H1 (cell line): ENCODE results near the gene SLC9A3. TPM values are rescaled to one million over a fixed set of nuclear protein-coding genes. Genes with fewer than 3 reads are reported as not detected.

Experiments
- CTCF ChIA-PET: fragments of 300-600 bp; sonication (Branson Sonifier 250); formaldehyde crosslinking; loops from one replicate; lab custom pipeline; 2021; ENCODE audit not compliant: partially characterized antibody; lab: Charles Lee
- POLR2A ChIA-PET: fragments of 300-600 bp; sonication (Branson Sonifier 250); formaldehyde crosslinking; loops from one replicate; lab custom pipeline; 2021; ENCODE audit warnings: inconsistent platforms; ENCODE audit not compliant: partially characterized antibody; lab: Charles Lee
- DNase-seq, 2 experiments: peaks; one replicate each; pipeline versions ENCODE4 v3.0.0 to v3.0.0-alpha.2; 2010 to 2022; ENCODE audit warnings: low spot score in 2 of 2, low read depth in 1 of 2, mixed read lengths in 1 of 2
- FAIRE-seq: peaks from 2 replicates; lab custom pipeline; 2011; peaks lifted over from hg19 to GRCh38; lab: Jason Lieb, UNC
- H2AFZ ChIP-seq: 2 replicates; pipeline ENCODE4 v1.8.1; 2012; ENCODE audit warnings: low read length, inconsistent platforms
- H2AK5ac ChIP-seq: 2 replicates; pipeline ENCODE4 v1.6.1; 2013; ENCODE audit warnings: low read depth, low read length
- H2BK120ac ChIP-seq: replicated peaks from 2 replicates; pipeline ENCODE3; 2013; ENCODE audit warnings: low read depth, low read length, inconsistent platforms
- H2BK12ac ChIP-seq: 2 replicates; pipeline ENCODE4 v1.6.1; 2013; ENCODE audit warnings: low read depth, low read length
- H2BK15ac ChIP-seq: 2 replicates; pipeline ENCODE4 v1.6.1; 2013; ENCODE audit warnings: low read length
- H2BK20ac ChIP-seq: 2 replicates; pipeline ENCODE4 v1.6.1; 2013; ENCODE audit warnings: low read length
- H2BK5ac ChIP-seq: 2 replicates; pipeline ENCODE4 v1.6.1; 2013; ENCODE audit warnings: low read depth, low read length
- H3K14ac ChIP-seq: 2 replicates; pipeline ENCODE4 v1.6.1; 2013; ENCODE audit warnings: inconsistent platforms; ENCODE audit not compliant: insufficient read length
- H3K18ac ChIP-seq: 2 replicates; pipeline ENCODE4 v1.6.1; 2013; ENCODE audit warnings: low read length; ENCODE audit errors: extremely low read depth
- H3K23ac ChIP-seq: 2 replicates; pipeline ENCODE4 v1.6.1; 2013; ENCODE audit warnings: inconsistent platforms; ENCODE audit not compliant: insufficient read length
- H3K23me2 ChIP-seq: 2 replicates; pipeline ENCODE4 v1.6.1; 2013; ENCODE audit warnings: low read depth, low read length
- H3K27ac ChIP-seq: 2 replicates; pipeline ENCODE4 v1.6.1; 2011; ENCODE audit warnings: low read depth, low read length, inconsistent platforms
- H3K27me3 ChIP-seq, 4 experiments: replicated peaks in 1 of 4; 1 replicate in 1 of 4; 2 replicates in 3 of 4; pipeline versions ENCODE4 v1.6.1 to v1.8.1; 2011 to 2013; ENCODE audit warnings: low read length in 3 of 4, mild to moderate bottlenecking in 3 of 4, inconsistent platforms in 2 of 4, mixed read lengths in 2 of 4, moderate library complexity in 1 of 4; ENCODE audit not compliant: control insufficient read depth in 3 of 4, insufficient read depth in 3 of 4; ENCODE audit errors: extremely low read depth in 1 of 4
- H3K36me3 ChIP-seq, 4 experiments: 2 replicates each; pipeline versions ENCODE4 v1.6.1 to v1.8.1; 2011 to 2013; ENCODE audit warnings: mild to moderate bottlenecking in 4 of 4, low read length in 3 of 4, moderate library complexity in 2 of 4, control low read depth in 1 of 4, inconsistent platforms in 1 of 4; ENCODE audit not compliant: insufficient read depth in 4 of 4, control insufficient read depth in 2 of 4
- H3K4ac ChIP-seq: replicated peaks from 2 replicates; pipeline ENCODE3; 2013; ENCODE audit warnings: low read length, low read depth, mixed read lengths, inconsistent platforms; ENCODE audit not compliant: insufficient read length
- H3K4me1 ChIP-seq, 4 experiments: replicated peaks in 1 of 4; 1 replicate in 1 of 4; 2 replicates in 3 of 4; pipeline versions ENCODE4 v1.6.1 to v1.8.1; 2011 to 2013; ENCODE audit warnings: low read length in 3 of 4, inconsistent platforms in 2 of 4, mixed read lengths in 1 of 4; ENCODE audit not compliant: insufficient read depth in 4 of 4, control insufficient read depth in 3 of 4
- H3K4me2 ChIP-seq, 2 experiments: 2 replicates each; pipeline versions ENCODE4 v1.6.1 to v1.8.1; 2011 to 2013; ENCODE audit warnings: low read depth in 2 of 2, low read length in 2 of 2, control low read depth in 1 of 2, inconsistent platforms in 1 of 2, mild to moderate bottlenecking in 1 of 2; ENCODE audit not compliant: insufficient read depth in 1 of 2
- H3K4me3 ChIP-seq, 4 experiments: fragments of 200-600, 300-600 bp in 1 of 4; sonication (generic), shearing (Covaris generic), sonication (Bioruptor Twin) in 1 of 4; 2 replicates each; pipeline versions ENCODE4 v1.5.1 to v1.8.1; 2011 to 2016; ENCODE audit warnings: low read length in 4 of 4, low read depth in 3 of 4, control low read depth in 2 of 4, inconsistent platforms in 2 of 4, mild to moderate bottlenecking in 2 of 4, mixed read lengths in 1 of 4, moderate library complexity in 1 of 4; ENCODE audit not compliant: insufficient read depth in 2 of 4; ENCODE audit errors: extremely low read depth in 1 of 4
- H3K56ac ChIP-seq: replicated peaks from 2 replicates; pipeline ENCODE3; 2013; ENCODE audit warnings: low read depth, mild to moderate bottlenecking, mixed read lengths, low read length, inconsistent platforms; ENCODE audit not compliant: insufficient read length
- H3K79me1 ChIP-seq: 2 replicates; pipeline ENCODE4 v1.6.1; 2013; ENCODE audit warnings: low read depth, low read length, control low read depth
- H3K79me2 ChIP-seq, 2 experiments: 2 replicates each; pipeline versions ENCODE4 v1.6.1 to v1.8.1; 2012 to 2013; ENCODE audit warnings: low read length in 2 of 2, mild to moderate bottlenecking in 2 of 2, inconsistent platforms in 1 of 2; ENCODE audit not compliant: insufficient read depth in 2 of 2, control insufficient read depth in 1 of 2
- H3K9ac ChIP-seq, 4 experiments: replicated peaks in 1 of 4; 1 replicate in 1 of 4; 2 replicates in 3 of 4; pipeline versions ENCODE4 v1.6.1 to v1.8.1; 2011 to 2013; ENCODE audit warnings: low read depth in 3 of 4, low read length in 3 of 4, control low read depth in 2 of 4, mild to moderate bottlenecking in 2 of 4, moderate library complexity in 2 of 4, inconsistent platforms in 1 of 4; ENCODE audit errors: extremely low read depth in 1 of 4
- H3K9me3 ChIP-seq, 2 experiments: 2 replicates each; pipeline versions ENCODE4 v1.6.1 to v1.8.1; 2012 to 2013; ENCODE audit warnings: mild to moderate bottlenecking in 2 of 2, moderate library complexity in 2 of 2, control low read depth in 1 of 2, inconsistent platforms in 1 of 2, low read depth in 1 of 2, low read length in 1 of 2, mixed read lengths in 1 of 2; ENCODE audit not compliant: insufficient read depth in 2 of 2
- H4K20me1 ChIP-seq, 2 experiments: replicated peaks in 1 of 2; 2 replicates each; pipeline versions ENCODE3 to v1.8.1; 2011 to 2013; ENCODE audit warnings: inconsistent platforms in 2 of 2, low read length in 2 of 2, mild to moderate bottlenecking in 1 of 2; ENCODE audit not compliant: insufficient read depth in 2 of 2, control insufficient read depth in 1 of 2
- H4K5ac ChIP-seq: 2 replicates; pipeline ENCODE4 v1.6.1; 2013; ENCODE audit warnings: low read length, low read depth, mixed read lengths, inconsistent platforms; ENCODE audit not compliant: insufficient read length
- H4K8ac ChIP-seq: 2 replicates; pipeline ENCODE4 v1.8.0; 2013; ENCODE audit warnings: mild to moderate bottlenecking, moderate library complexity, low read length, inconsistent platforms; ENCODE audit not compliant: insufficient read depth; ENCODE audit errors: extremely low read depth
- H4K91ac ChIP-seq: replicated peaks from 2 replicates; pipeline ENCODE3; 2013; ENCODE audit warnings: low read length, mixed read lengths, inconsistent platforms; ENCODE audit not compliant: insufficient read length
- E2F6 ChIP-seq: IDR thresholded peaks from 2 replicates; pipeline ENCODE4 v1.6.1; 2012; ENCODE audit warnings: inconsistent platforms
- EGR1 ChIP-seq: IDR thresholded peaks from 2 replicates; pipeline ENCODE4 v1.6.1; 2011; ENCODE audit warnings: low read depth, low read length, borderline replicate concordance
- KDM1A ChIP-seq: fragments of 200-600, 300-600 bp; sonication (generic); IDR thresholded peaks from 2 replicates; pipeline ENCODE4 v1.7.1; 2016; ENCODE audit warnings: mild to moderate bottlenecking, low read length, borderline replicate concordance
- KDM5A ChIP-seq: fragments of 200-600 bp; IDR thresholded peaks from 2 replicates; pipeline ENCODE4 v1.7.1; 2012; ENCODE audit warnings: mild to moderate bottlenecking, low read length, inconsistent platforms, mixed read lengths
- NANOG ChIP-seq: IDR thresholded peaks from 2 replicates; pipeline ENCODE4 v1.6.1; 2011; ENCODE audit warnings: low read length, low read depth, mild to moderate bottlenecking, inconsistent platforms; ENCODE audit not compliant: insufficient read depth, poor library complexity, severe bottlenecking
- RXRA ChIP-seq: IDR thresholded peaks from 2 replicates; pipeline ENCODE4 v1.6.1; 2011; ENCODE audit warnings: low read depth, mild to moderate bottlenecking, low read length, moderate library complexity; ENCODE audit not compliant: insufficient read depth
- WGBS, 2 experiments: shearing (Covaris generic) in 1 of 2; methylation state at CpG; one replicate each; pipeline versions ENCODE4 v1.1.6 to v1.1.7; 2013 to 2015; ENCODE audit warnings: low lambda C conversion rate in 2 of 2, mixed read lengths in 2 of 2, inconsistent platforms in 1 of 2, low coverage in 1 of 2, missing lambda C conversion rate in 1 of 2; ENCODE audit not compliant: insufficient replicate concordance in 2 of 2, insufficient coverage in 1 of 2, insufficient read length in 1 of 2; ENCODE audit errors: extremely low coverage in 1 of 2, missing lambda C conversion rate in 1 of 2; 5-methylcytosine and 5-hydroxymethylcytosine counted together
- polyA plus RNA-seq, 7 experiments: library from polyadenylated mRNA; depleted of rRNA in 3 of 7; stranded (reverse) in 5 of 7; unstranded in 2 of 7; fragments of >200 nt in 5 of 7; fragments of 200-250 nt in 2 of 7; gene quantifications; 1 replicate in 5 of 7; 2 replicates in 1 of 7; 4 replicates in 1 of 7; pipeline versions ENCODE4 v1.2.1 to v1.2.3, GENCODE V29; 2011 to 2013; ENCODE audit warnings: missing spikeins in 2 of 7, mixed read lengths in 2 of 7
- total RNA-seq: library from RNA; stranded (reverse); fragmentation: NEBNext Ultra II Directional; extraction: Animal tissue kit (Norgen Biotek cat#: 25700); gene quantifications from 2 replicates; pipeline ENCODE4 v1.2.1, GENCODE V29; 2021

SLC9A3 gene
- total and polyA plus RNA-seq, 2 of the 8 experiments (the other 6 are each of a cell fraction or from before 2014, with no cell fraction given), result 0.95 to 1.0 TPM

- Histone ChIP-seq H4K5ac (no peak overlapping the region), H3K23ac (no peak overlapping the region), H3K36me3 (peaks cover 2 to 17% (median 6%) of the 10 kb centered on the region in 4 experiments; a peak in 4 of 8 replicates), H3K14ac (no peak overlapping the region), H2BK5ac (no peak overlapping the region), H3K9me3 (no peaks in the 10 kb centered on the region), H4K8ac (no peak overlapping the region), H4K91ac (no peak overlapping the region), H3K56ac (no peak overlapping the region), H3K4me2 (no peak overlapping the region), H3K4ac (no peak overlapping the region), H3K27me3 (no peaks in the 10 kb centered on the region), H3K27ac (no peak overlapping the region), H2AFZ (no peak overlapping the region), H3K4me1 (peaks cover 2 to 7% (median 2%) of the 10 kb centered on the region in 4 experiments; a peak in 5 of 7 replicates), H2BK20ac (no peak overlapping the region), H3K9ac (no peak overlapping the region), H4K20me1 (peaks cover 2 to 3% of the 10 kb centered on the region in 2 experiments), H3K79me1 (peaks cover 4% of the 10 kb centered on the region), H3K23me2 (no peaks in the 10 kb centered on the region), H2BK15ac (no peak overlapping the region), H3K4me3 (no peak overlapping the region), H2BK120ac (no peak overlapping the region), H2BK12ac (no peak overlapping the region), H3K18ac (no peak overlapping the region), H3K79me2 (0 out of 4 replicates have a peak, but pooled peaks cover 0 to 3% of the 10 kb centered on the region in 2 experiments), H2AK5ac (no peak overlapping the region)
- POLR2A ChIA-PET, result no interaction called here
- CTCF ChIA-PET, result interaction anchor here (1.3 to 1.9 kb wide), 2 partner anchors 12 kb away, joined by 4 to 8 read pairs; no protein-coding TSS in a partner anchor
- DNase-seq, result no peak
- no peak for TF ChIP-seq E2F6
- no peak for TF ChIP-seq NANOG
- no peak for TF ChIP-seq KDM1A
- TF ChIP-seq KDM5A, result no peak
- no peak for TF ChIP-seq EGR1
- TF ChIP-seq RXRA, result no peak
- FAIRE-seq, result no peak
- 88% methylated on average over 17 of the region's 17 CpGs; no CpG with 5 or more reads in 1 of the 2 experiments for WGBS, 2 experiments
These were observed 65.5 kb downstream of the SLC9A3 start for GRCh38 chr5:458547-459353.
